Skeletal muscle tissue (tissue), 4 donors: ENCODE data around the gene CCNB2. TPM values are rescaled to one million over a fixed set of nuclear protein-coding genes. Genes with fewer than 3 reads are reported as not detected.

Experiments
- H3K27ac ChIP-seq: one replicate; pipeline ENCODE4 v1.7.0; 2013; ENCODE audit warnings: mild to moderate bottlenecking, low read depth, low read length, inconsistent platforms
- H3K27me3 ChIP-seq, 3 donors: one replicate each; pipeline ENCODE4 v1.7.0; 2013; ENCODE audit warnings: low read length in 3 of 3; ENCODE audit not compliant: control insufficient read depth in 3 of 3, insufficient read depth in 3 of 3
- H3K36me3 ChIP-seq, 3 donors: one replicate each; pipeline ENCODE4 v1.7.0; 2013; ENCODE audit warnings: low read length in 3 of 3; ENCODE audit not compliant: control insufficient read depth in 3 of 3, insufficient read depth in 3 of 3
- H3K4me1 ChIP-seq, 3 donors: one replicate each; pipeline ENCODE4 v1.7.0; 2013; ENCODE audit warnings: low read length in 3 of 3, mild to moderate bottlenecking in 3 of 3; ENCODE audit not compliant: control insufficient read depth in 3 of 3, insufficient read depth in 3 of 3
- H3K4me3 ChIP-seq, 3 donors: one replicate each; pipeline ENCODE4 v1.7.0; 2013; ENCODE audit warnings: low read length in 3 of 3
- H3K9ac ChIP-seq, 3 donors: one replicate each; pipeline ENCODE4 v1.7.0; 2013; ENCODE audit warnings: low read length in 3 of 3, mild to moderate bottlenecking in 3 of 3, moderate library complexity in 2 of 3, low read depth in 1 of 3
- H3K9me3 ChIP-seq, 3 donors: one replicate each; pipeline ENCODE4 v1.7.0; 2013; ENCODE audit warnings: low read length in 3 of 3; ENCODE audit not compliant: control insufficient read depth in 3 of 3
- total RNA-seq: library from RNA; depleted of rRNA; stranded (reverse); fragments of >200 nt; gene quantifications from one replicate; pipeline ENCODE4 v1.2.3, GENCODE V29; 2014
- donor health status: Osteomylitis.

CCNB2 gene
- total RNA-seq = 7.8 TPM

DNA sequence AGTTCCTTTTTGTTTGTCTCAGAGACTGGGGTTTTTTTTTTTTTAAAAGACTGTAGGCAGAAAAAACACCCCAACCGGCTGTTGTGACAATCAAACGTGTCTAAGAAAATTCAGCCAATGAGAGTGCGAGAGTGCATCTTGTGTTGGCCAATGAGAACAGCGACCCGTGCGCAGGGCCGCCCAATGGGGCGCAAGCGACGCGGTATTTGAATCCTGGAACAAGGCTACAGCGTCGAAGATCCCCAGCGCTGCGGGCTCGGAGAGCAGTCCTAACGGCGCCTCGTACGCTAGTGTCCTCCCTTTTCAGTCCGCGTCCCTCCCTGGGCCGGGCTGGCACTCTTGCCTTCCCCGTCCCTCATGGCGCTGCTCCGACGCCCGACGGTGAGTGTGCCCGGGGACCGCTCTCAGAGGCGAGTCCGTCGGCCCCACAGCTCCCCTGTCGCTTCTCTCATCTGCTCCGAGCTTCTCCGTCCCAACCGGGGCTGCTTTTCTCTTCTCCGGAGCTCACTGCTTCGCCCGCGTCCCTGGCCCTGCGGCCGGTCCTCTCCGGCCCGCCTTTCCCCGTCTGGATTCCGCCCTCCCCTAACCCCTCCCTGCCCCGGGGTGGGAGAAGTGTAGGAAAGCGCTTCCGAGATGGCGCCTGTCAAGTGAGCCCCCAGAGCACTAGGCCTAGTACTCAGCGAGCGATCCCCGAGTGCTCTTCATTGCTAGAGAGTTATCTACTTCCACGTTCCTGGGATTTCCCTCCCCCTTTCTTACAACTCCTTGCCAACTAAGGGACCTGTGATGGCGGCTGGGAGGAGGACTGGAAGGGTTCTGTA lies at the start of gene CCNB2:
CCNB2 (plus strand) TSS at position 235 of the 821 bp plus-strand sequence; CDS start at position 358, 123 bp downstream.
- Histone ChIP-seq H3K4me3 (peak within 1 kb of the TSS; percentile 76 to 92 (median 86)), H3K36me3 (peaks cover 0 to 2% (median 0%) of the 10 kb centered on the region in 3 donors), H3K27me3 (no peaks in the 10 kb centered on the region), H3K27ac (no peak within 1 kb of the TSS), H3K9me3 (no peaks in the 10 kb centered on the region), H3K4me1 (peaks cover 6 to 9% (median 7%) of the 10 kb centered on the region in 3 donors), H3K9ac (peak within 1 kb of the TSS; percentile 70 to 83 (median 74))

DNA sequence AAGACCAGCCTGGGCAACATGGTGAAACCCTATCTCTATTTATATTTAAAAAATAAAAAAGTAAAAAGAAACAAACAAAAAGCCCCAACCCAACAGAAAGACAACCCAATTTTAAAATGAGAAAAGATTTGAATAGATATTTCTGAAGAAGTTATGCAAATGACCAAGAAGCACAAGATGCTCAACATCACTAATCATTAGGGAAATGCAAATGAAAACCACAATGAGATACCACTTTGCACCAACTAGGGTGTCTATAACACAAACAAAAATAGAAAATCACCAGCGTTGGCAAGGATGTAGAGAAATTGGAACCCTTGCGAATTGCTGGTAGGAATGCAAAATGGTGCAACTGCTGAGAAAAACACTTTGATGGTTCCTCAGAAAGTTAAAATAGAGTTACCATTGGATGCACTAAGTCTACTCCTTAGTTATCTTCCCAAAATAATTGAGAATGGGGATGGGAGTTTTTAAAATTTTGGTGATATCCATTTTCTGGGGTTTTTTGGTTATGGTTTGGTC lies 45.8 kb upstream of the CCNB2 start:
- H3K36me3 ChIP-seq = peaks cover 12 to 41% (median 33%) of the 10 kb centered on the region in 3 donors
- no peaks in the 10 kb centered on the region for H3K27me3 ChIP-seq
- peaks cover 0 to 12% (median 0%) of the 10 kb centered on the region in 3 donors for H3K4me1 ChIP-seq
- no peak overlapping the region for H3K27ac ChIP-seq
- no peak overlapping the region for H3K9ac ChIP-seq
- H3K4me3 ChIP-seq = no peak overlapping the region
- no peaks in the 10 kb centered on the region for H3K9me3 ChIP-seq

DNA sequence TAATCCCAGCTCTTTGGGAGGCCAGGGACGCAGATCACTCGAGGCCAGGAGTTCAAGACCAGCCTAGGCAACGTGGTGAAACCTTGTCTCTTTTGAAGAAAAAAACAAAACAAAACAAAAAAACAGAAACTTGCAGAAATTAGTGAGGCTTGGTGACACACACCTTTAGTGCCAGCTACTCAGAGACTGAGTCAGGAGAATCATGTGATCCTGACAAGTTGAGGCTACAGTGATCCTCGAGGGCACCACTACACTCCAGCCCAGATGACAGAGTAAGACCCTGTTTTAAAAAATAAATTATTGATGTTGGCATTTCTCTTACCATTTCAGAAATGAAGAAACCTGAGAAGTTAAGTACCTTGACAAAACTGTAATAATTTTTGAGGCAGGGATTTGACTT lies 44.6 kb upstream of the CCNB2 start:
- H3K4me3 ChIP-seq = no peak overlapping the region
- no peak overlapping the region for H3K27ac ChIP-seq
- peaks cover 12 to 42% (median 41%) of the 10 kb centered on the region in 3 donors for H3K36me3 ChIP-seq

GRCh38 chr15:59063042-59063441 lies 41.9 kb upstream of the CCNB2 start:
- H3K27ac ChIP-seq = no peak overlapping the region
- no peaks in the 10 kb centered on the region for H3K9me3 ChIP-seq
- no peak overlapping the region for H3K4me3 ChIP-seq
- no peak overlapping the region for H3K9ac ChIP-seq
- no peaks in the 10 kb centered on the region for H3K27me3 ChIP-seq
- peaks cover 20 to 52% (median 50%) of the 10 kb centered on the region in 3 donors for H3K36me3 ChIP-seq
- H3K4me1 ChIP-seq = peaks cover 0 to 12% (median 0%) of the 10 kb centered on the region in 3 donors

More for the DNA sequence above, 44.6 kb upstream of the CCNB2 start:
- Histone ChIP-seq H3K9ac (no peak overlapping the region), H3K9me3 (no peaks in the 10 kb centered on the region), H3K27me3 (no peaks in the 10 kb centered on the region), H3K4me1 (peaks cover 0 to 12% (median 0%) of the 10 kb centered on the region in 3 donors)

GRCh38 chr15:59069430-59069829 lies 35.5 kb upstream of the CCNB2 start:
- H3K9me3 ChIP-seq = no peaks in the 10 kb centered on the region
- no peaks in the 10 kb centered on the region for H3K4me1 ChIP-seq
- H3K4me3 ChIP-seq = no peak overlapping the region
- no peak overlapping the region for H3K9ac ChIP-seq
- no peak overlapping the region for H3K27ac ChIP-seq
- peaks cover 12 to 40% (median 30%) of the 10 kb centered on the region in 3 donors for H3K36me3 ChIP-seq
- H3K27me3 ChIP-seq = no peaks in the 10 kb centered on the region

DNA sequence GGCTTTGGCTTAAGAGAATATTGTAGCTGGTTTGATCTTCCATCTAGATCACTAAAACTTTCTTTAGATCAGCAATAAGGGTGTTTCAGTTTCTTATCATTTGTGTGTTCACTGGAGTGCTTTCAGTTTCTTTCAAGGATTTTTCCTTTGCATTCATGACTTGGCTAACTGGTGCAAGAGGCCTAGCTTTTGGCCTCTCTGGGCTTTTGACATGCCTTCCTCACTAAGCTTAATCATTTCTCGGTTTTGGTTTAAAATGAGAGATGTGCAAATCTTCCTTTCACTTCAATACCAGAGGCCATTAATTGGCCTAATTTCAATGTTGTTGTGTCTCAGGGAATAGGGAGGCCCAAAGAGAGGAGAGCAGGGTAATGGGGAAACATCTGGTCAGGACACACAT lies 30.3 kb upstream of the CCNB2 start:
- H3K36me3 ChIP-seq = peaks cover under 1 to 28% (median 28%) of the 10 kb centered on the region in 3 donors
- no peaks in the 10 kb centered on the region for H3K4me1 ChIP-seq
- no peak overlapping the region for H3K27ac ChIP-seq

DNA sequence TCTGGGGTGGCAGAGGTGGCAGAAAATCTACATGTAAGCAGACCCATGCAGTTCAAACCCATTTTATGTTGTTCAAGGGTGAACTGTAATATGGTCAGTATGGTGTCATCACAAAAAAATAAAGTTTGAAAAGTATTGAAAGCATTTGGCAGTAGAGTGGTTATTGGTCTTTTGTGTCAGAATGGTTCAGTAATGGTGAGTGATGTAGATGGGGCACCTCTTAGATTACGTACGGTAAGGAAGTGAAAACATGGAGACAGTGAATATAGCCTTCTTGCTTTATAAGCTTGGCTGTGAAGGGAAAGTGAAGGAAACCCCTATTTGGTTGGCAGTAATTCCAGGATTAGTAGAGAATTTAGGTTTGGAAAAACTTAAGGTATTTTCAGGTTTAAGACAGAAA lies 17.2 kb upstream of the CCNB2 start:
- no peak overlapping the region for H3K4me3 ChIP-seq
- no peaks in the 10 kb centered on the region for H3K9me3 ChIP-seq
- H3K9ac ChIP-seq = no peak overlapping the region
- no peaks in the 10 kb centered on the region for H3K4me1 ChIP-seq
- H3K36me3 ChIP-seq = peaks cover 10 to 42% (median 39%) of the 10 kb centered on the region in 3 donors
- no peaks in the 10 kb centered on the region for H3K27me3 ChIP-seq
- H3K27ac ChIP-seq = no peak overlapping the region

More for the DNA sequence above, 30.3 kb upstream of the CCNB2 start:
- H3K27me3 ChIP-seq = no peaks in the 10 kb centered on the region
- H3K9me3 ChIP-seq = no peaks in the 10 kb centered on the region
- H3K9ac ChIP-seq = no peak overlapping the region
- no peak overlapping the region for H3K4me3 ChIP-seq

- no peak overlapping the region for H3K4me3 ChIP-seq
- peaks cover 18 to 43% (median 38%) of the 10 kb centered on the region in 3 donors for H3K36me3 ChIP-seq
- no peaks in the 10 kb centered on the region for H3K9me3 ChIP-seq
- H3K9ac ChIP-seq = no peak overlapping the region
- no peak overlapping the region for H3K27ac ChIP-seq
- H3K4me1 ChIP-seq = no peaks in the 10 kb centered on the region
- no peaks in the 10 kb centered on the region for H3K27me3 ChIP-seq
Measured at GRCh38 chr15:59094077-59094476, 10.9 kb upstream of the CCNB2 start.

GRCh38 chr15:59096429-59096828 lies 8.5 kb upstream of the CCNB2 start:
- no peak overlapping the region for H3K4me3 ChIP-seq
- no peaks in the 10 kb centered on the region for H3K27me3 ChIP-seq
- no peaks in the 10 kb centered on the region for H3K9me3 ChIP-seq
- no peaks in the 10 kb centered on the region for H3K4me1 ChIP-seq
- peaks cover 15 to 31% (median 29%) of the 10 kb centered on the region in 3 donors for H3K36me3 ChIP-seq
- no peak overlapping the region for H3K9ac ChIP-seq
- no peak overlapping the region for H3K27ac ChIP-seq

DNA sequence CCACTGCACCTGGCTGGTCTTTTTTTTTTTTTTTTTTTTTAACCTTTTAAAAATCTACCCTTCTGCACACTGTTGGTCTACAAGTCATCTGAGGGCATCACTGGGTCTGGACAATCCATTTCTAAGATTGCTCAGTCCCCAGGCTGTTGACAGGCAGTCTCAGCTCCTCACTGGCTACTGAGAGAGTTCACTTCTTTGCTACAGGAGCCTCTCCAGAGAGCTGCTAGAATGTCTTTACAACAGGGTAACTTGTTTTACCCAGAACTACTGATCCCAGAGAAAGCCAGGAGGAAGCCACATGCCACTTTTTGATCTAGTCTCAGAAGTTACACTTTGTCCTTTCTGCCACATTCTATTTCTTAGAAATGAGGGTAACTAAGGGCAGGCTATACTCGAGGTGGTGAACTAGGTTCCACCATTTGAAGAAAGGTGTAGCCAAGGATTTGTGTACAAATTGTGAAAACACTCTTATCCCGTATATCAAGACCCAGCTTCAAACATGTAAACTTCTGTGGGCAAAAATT lies 5.7 kb upstream of the CCNB2 start:
- no peak overlapping the region for H3K9ac ChIP-seq
- H3K4me1 ChIP-seq = no peaks in the 10 kb centered on the region
- H3K27ac ChIP-seq = no peak overlapping the region
- no peak overlapping the region for H3K4me3 ChIP-seq
- H3K36me3 ChIP-seq = peaks cover 6 to 23% (median 11%) of the 10 kb centered on the region in 3 donors
- no peaks in the 10 kb centered on the region for H3K27me3 ChIP-seq
- H3K9me3 ChIP-seq = no peaks in the 10 kb centered on the region
